Esophagus muscularis mucosa (tissue), 3 donors: ENCODE data around the gene RBP4.

ENCODE experiments used
- CTCF ChIP-seq, 3 experiments: fragments of 200-600 bp in 2 of 3; fragments of 450-650 bp in 1 of 3; sonication (generic) in 2 of 3; IDR thresholded peaks; one replicate each; pipeline ENCODE4 v1.5.1; 2017 to 2019; ENCODE audit warnings: antibody characterized with exemption in 3 of 3, mild to moderate bottlenecking in 2 of 3, moderate library complexity in 1 of 3
- POLR2AphosphoS5 ChIP-seq, 2 donors: sonication (generic); formaldehyde crosslinking; IDR thresholded peaks; one replicate each; pipeline ENCODE4 v1.6.1; 2017; ENCODE audit warnings: antibody characterized with exemption in 2 of 2

- TF ChIP-seq CTCF (IDR thresholded peaks at IDR 0.05) (no peak), POLR2AphosphoS5 (IDR thresholded peaks at IDR 0.05) (no peak)
These were observed 28.7 kb upstream of the RBP4 start for GRCh38 chr10:93629647-93630305.
